Measurements from ENCODE around the gene SPAG9. TPM values are rescaled to one million over a fixed set of nuclear protein-coding genes. Genes with fewer than 3 reads are reported as not detected.
"Not testable (repeated sequence)": the region's sequence is repeated elsewhere in the genome, so short reads cannot be mapped to it uniquely, and the experiment has no call there.

SPAG9 gene
- total RNA-seq, 1 experiment from 2014 or later, result 77.6 TPM

GRCh38 chr17:51083981-51084380 is 36.7 kb downstream of the SPAG9 start:
- Histone ChIP-seq H3K4me2 (ENCODE audit: low read length) (no peak overlapping the region), H3K4me3 (replicated peaks in 1 of 2; ENCODE audit: low read depth in 1 of 2, low read length in 2 of 2) (no peak overlapping the region), H3K27me3 (ENCODE audit: insufficient read depth, low read length) (no peaks in the 10 kb centered on the region), H4K20me1 (ENCODE audit: insufficient read depth) (peaks cover 12% of the 10 kb centered on the region; the same call in 1 of the 2 replicates), H3K27ac (ENCODE audit: low read depth, low read length) (no peak overlapping the region), H2AFZ (ENCODE audit: low read depth, low read length, poor library complexity, severe bottlenecking) (no peak overlapping the region), H3K9me2 (ENCODE audit: insufficient read depth) (no peaks in the 10 kb centered on the region), H3K4me1 (ENCODE audit: control insufficient read depth in 1 of 2, insufficient read depth in 2 of 2, low read length in 2 of 2) (peaks cover 2 to 29% of the 10 kb centered on the region in 2 experiments; a peak in 2 of 4 replicates), H3K9ac (ENCODE audit: low read length) (no peak overlapping the region), H3K9me3 (ENCODE audit: control insufficient read depth in 1 of 2, insufficient read depth in 1 of 2, low read depth in 1 of 2, low read length in 2 of 2) (no peaks in the 10 kb centered on the region), H3K79me2 (ENCODE audit: insufficient read depth, low read length) (peaks cover 83% of the 10 kb centered on the region), H3K36me3 (ENCODE audit: control insufficient read depth in 1 of 2, insufficient read depth in 2 of 2, low read length in 2 of 2) (0 out of 4 replicates have a peak, but pooled peaks cover 0 to 6% of the 10 kb centered on the region in 2 experiments)
- CTCF ChIA-PET, result no interaction called here
- ATAC-seq (no peak), DNase-seq (ENCODE audit: low read depth, low spot score) (no peak)
- RAD21 ChIA-PET (ENCODE audit: low non-redundant PET in 1 of 2, low total read pairs in 2 of 2, uncharacterized antibody in 2 of 2, unreplicated experiment in 2 of 2), result interaction anchor here in 1 of 2 experiments (0.6 kb wide), 1 partner anchor 73 kb away, joined by 3 read pairs; no protein-coding TSS in a partner anchor
- TF ChIP-seq ATF3 (IDR thresholded peaks at IDR 0.05), result no peak
- no peak for TF ChIP-seq RAD21 (IDR thresholded peaks at IDR 0.05; ENCODE audit: low read depth)
- no peak for TF ChIP-seq EZH2phosphoT487 (IDR thresholded peaks at IDR 0.05; ENCODE audit: borderline replicate concordance)
- BruUV-seq (replicated peaks), result no TSS peak
- intact Hi-C loops (cut with micrococcal nuclease), result loop anchor here (2.0 kb wide), 1 partner anchor 119 kb away; no protein-coding TSS in a partner anchor
- POLR2A ChIA-PET, result no interaction called here

- POLR2A ChIA-PET; H3K27me3 ChIP-seq (ENCODE audit: insufficient read depth, low read length); CTCF ChIA-PET; H3K4me3 ChIP-seq (replicated peaks in 1 of 2; ENCODE audit: low read depth in 1 of 2, low read length in 2 of 2); RAD21 ChIA-PET (ENCODE audit: low non-redundant PET in 1 of 2, low total read pairs in 2 of 2, uncharacterized antibody in 2 of 2, unreplicated experiment in 2 of 2); H3K9me2 ChIP-seq (ENCODE audit: insufficient read depth); ATAC-seq; H2AFZ ChIP-seq (ENCODE audit: low read depth, low read length, poor library complexity, severe bottlenecking); H3K9me3 ChIP-seq (ENCODE audit: control insufficient read depth in 1 of 2, insufficient read depth in 1 of 2, low read depth in 1 of 2, low read length in 2 of 2); H3K27ac ChIP-seq (ENCODE audit: low read depth, low read length); H3K36me3 ChIP-seq (ENCODE audit: control insufficient read depth in 1 of 2, insufficient read depth in 2 of 2, low read length in 2 of 2); H3K9ac ChIP-seq (ENCODE audit: low read length); BruUV-seq (replicated peaks); DNase-seq (ENCODE audit: low read depth, low spot score); H3K4me2 ChIP-seq (ENCODE audit: low read length): not testable (repeated sequence)
- peaks cover 2 to 31% of the 10 kb centered on the region in 2 experiments; a peak in 2 of 4 replicates for H3K4me1 ChIP-seq (ENCODE audit: control insufficient read depth in 1 of 2, insufficient read depth in 2 of 2, low read length in 2 of 2)
- peaks cover 77% of the 10 kb centered on the region for H3K79me2 ChIP-seq (ENCODE audit: insufficient read depth, low read length)
- peaks cover 12% of the 10 kb centered on the region; the same call in 1 of the 2 replicates for H4K20me1 ChIP-seq (ENCODE audit: insufficient read depth)
- intact Hi-C loops (cut with micrococcal nuclease), result loop anchor here (2.0 kb wide), 1 partner anchor 119 kb away; no protein-coding TSS in a partner anchor
Observed at GRCh38 chr17:51083364-51083763, 37.3 kb downstream of the SPAG9 start.
